ENCODE measurements around the gene CHAT. TPM values are rescaled to one million over a fixed set of nuclear protein-coding genes. Genes with fewer than 3 reads are reported as not detected.

Gene CHAT
- total RNA-seq, 2 experiments from 2014 or later = not detected

GRCh38 chr10:49689882-49690510 is 76.2 kb downstream of the CHAT start:
- Mint-ChIP-seq H3K4me1 (no peaks in the 10 kb centered on the region), H3K36me3 (peaks cover 1% of the 10 kb centered on the region), H3K4me3 (no peak overlapping the region), H3K27ac (no peak overlapping the region), H3K27me3 (peaks cover 62% of the 10 kb centered on the region), H3K9me3 (ENCODE audit: low read depth) (no peaks in the 10 kb centered on the region)
- CTCF ChIA-PET = no interaction called here
- no peak for ATAC-seq
- no peak for DNase-seq

- Mint-ChIP-seq H3K27ac (no peak overlapping the region), H3K36me3 (peaks cover 1% of the 10 kb centered on the region), H3K4me1 (no peaks in the 10 kb centered on the region), H3K27me3 (peaks cover 64% of the 10 kb centered on the region), H3K4me3 (no peak overlapping the region), H3K9me3 (ENCODE audit: low read depth) (no peaks in the 10 kb centered on the region)
- ATAC-seq (no peak), DNase-seq (no peak)
- CTCF ChIA-PET = no interaction called here
Observed at GRCh38 chr10:49690698-49691356, 77.0 kb downstream of the CHAT start.

GRCh38 chr10:49691588-49691987 is 77.8 kb downstream of the CHAT start:
- H3K9me3 Mint-ChIP-seq (ENCODE audit: low read depth) = no peaks in the 10 kb centered on the region
- CTCF ChIA-PET = no interaction called here
- H3K27me3 Mint-ChIP-seq = peaks cover 64% of the 10 kb centered on the region
- no peak for DNase-seq
- H3K36me3 Mint-ChIP-seq = peaks cover 1% of the 10 kb centered on the region
- no peak for ATAC-seq
- no peak overlapping the region for H3K27ac Mint-ChIP-seq
- H3K4me3 Mint-ChIP-seq = no peak overlapping the region
- H3K4me1 Mint-ChIP-seq = no peaks in the 10 kb centered on the region

- ATAC-seq = no peak
- Mint-ChIP-seq H3K4me1 (no peaks in the 10 kb centered on the region), H3K27ac (no peak overlapping the region), H3K36me3 (peaks cover 1% of the 10 kb centered on the region), H3K4me3 (no peak overlapping the region), H3K27me3 (peaks cover 43% of the 10 kb centered on the region), H3K9me3 (ENCODE audit: low read depth) (no peaks in the 10 kb centered on the region)
- DNase-seq = no peak
- CTCF ChIA-PET = no interaction called here
Observed at GRCh38 chr10:49694466-49694865, 80.6 kb downstream of the CHAT start.

GRCh38 chr10:49696311-49696710 is 82.5 kb downstream of the CHAT start:
- Mint-ChIP-seq H3K27me3 (peaks cover 30% of the 10 kb centered on the region), H3K4me1 (no peaks in the 10 kb centered on the region), H3K4me3 (no peak overlapping the region), H3K9me3 (ENCODE audit: low read depth) (no peaks in the 10 kb centered on the region), H3K36me3 (no peaks in the 10 kb centered on the region), H3K27ac (no peak overlapping the region)
- CTCF ChIA-PET = no interaction called here
- DNase-seq (no peak), ATAC-seq (no peak)

- no peak overlapping the region for H3K4me3 Mint-ChIP-seq
- no peaks in the 10 kb centered on the region for H3K4me1 Mint-ChIP-seq
Observed at GRCh38 chr10:49698679-49699078, 84.8 kb downstream of the CHAT start.

GRCh38 chr10:49700211-49700610 is 86.4 kb downstream of the CHAT start:
- no peaks in the 10 kb centered on the region for H3K9me3 Mint-ChIP-seq (ENCODE audit: low read depth)
- H3K27me3 Mint-ChIP-seq = peaks cover 10% of the 10 kb centered on the region
- no peaks in the 10 kb centered on the region for H3K4me1 Mint-ChIP-seq
- H3K36me3 Mint-ChIP-seq = no peaks in the 10 kb centered on the region
- no peak overlapping the region for H3K27ac Mint-ChIP-seq
- no peak for ATAC-seq
- no peak overlapping the region for H3K4me3 Mint-ChIP-seq
- CTCF ChIA-PET = no interaction called here
- DNase-seq = no peak

More at GRCh38 chr10:49698679-49699078, 84.8 kb downstream of the CHAT start:
- no peak overlapping the region for H3K27ac Mint-ChIP-seq
- DNase-seq (no peak), ATAC-seq (no peak)
- H3K27me3 Mint-ChIP-seq = peaks cover 12% of the 10 kb centered on the region
- CTCF ChIA-PET = no interaction called here
- H3K36me3 Mint-ChIP-seq = no peaks in the 10 kb centered on the region
- no peaks in the 10 kb centered on the region for H3K9me3 Mint-ChIP-seq (ENCODE audit: low read depth)

- Mint-ChIP-seq H3K27ac (no peak overlapping the region), H3K4me3 (no peak overlapping the region), H3K27me3 (peaks cover 10% of the 10 kb centered on the region), H3K36me3 (no peaks in the 10 kb centered on the region), H3K4me1 (no peaks in the 10 kb centered on the region), H3K9me3 (ENCODE audit: low read depth) (no peaks in the 10 kb centered on the region)
- CTCF ChIA-PET = no interaction called here
- ATAC-seq = no peak
- DNase-seq = no peak
Observed at GRCh38 chr10:49700997-49701396, 87.2 kb downstream of the CHAT start.

- DNase-seq (no peak), ATAC-seq (no peak)
- Mint-ChIP-seq H3K36me3 (no peaks in the 10 kb centered on the region), H3K27ac (no peak overlapping the region), H3K4me1 (no peaks in the 10 kb centered on the region), H3K4me3 (no peak overlapping the region), H3K27me3 (peaks cover 8% of the 10 kb centered on the region), H3K9me3 (ENCODE audit: low read depth) (no peaks in the 10 kb centered on the region)
- CTCF ChIA-PET = no interaction called here
Observed at GRCh38 chr10:49707585-49707984, 93.7 kb downstream of the CHAT start.

GRCh38 chr10:49709934-49710333 is 96.1 kb downstream of the CHAT start:
- no peak overlapping the region for H3K4me3 Mint-ChIP-seq
- CTCF ChIA-PET = no interaction called here
- ATAC-seq (no peak), DNase-seq (no peak)
- H3K27ac Mint-ChIP-seq = no peak overlapping the region
- no peaks in the 10 kb centered on the region for H3K36me3 Mint-ChIP-seq
- no peaks in the 10 kb centered on the region for H3K9me3 Mint-ChIP-seq (ENCODE audit: low read depth)
- H3K4me1 Mint-ChIP-seq = no peaks in the 10 kb centered on the region
- peaks cover 3% of the 10 kb centered on the region for H3K27me3 Mint-ChIP-seq

- H3K4me1 Mint-ChIP-seq = no peaks in the 10 kb centered on the region
- no peak overlapping the region for H3K27ac Mint-ChIP-seq
- CTCF ChIA-PET = no interaction called here
- H3K36me3 Mint-ChIP-seq = no peaks in the 10 kb centered on the region
- no peaks in the 10 kb centered on the region for H3K9me3 Mint-ChIP-seq (ENCODE audit: low read depth)
- H3K4me3 Mint-ChIP-seq = no peak overlapping the region
- peaks cover 3% of the 10 kb centered on the region for H3K27me3 Mint-ChIP-seq
- ATAC-seq = no peak
- no peak for DNase-seq
Observed at GRCh38 chr10:49710966-49711365, 97.1 kb downstream of the CHAT start.

GRCh38 chr10:49711481-49711880 is 97.6 kb downstream of the CHAT start:
- DNase-seq (no peak), ATAC-seq (no peak)
- Mint-ChIP-seq H3K27ac (no peak overlapping the region), H3K4me1 (no peaks in the 10 kb centered on the region), H3K9me3 (ENCODE audit: low read depth) (no peaks in the 10 kb centered on the region), H3K36me3 (no peaks in the 10 kb centered on the region), H3K4me3 (no peak overlapping the region), H3K27me3 (no peaks in the 10 kb centered on the region)
- CTCF ChIA-PET = no interaction called here

- no peaks in the 10 kb centered on the region for H3K9me3 Mint-ChIP-seq (ENCODE audit: low read depth)
- CTCF ChIA-PET = no interaction called here
Observed at GRCh38 chr10:49713266-49713665, 99.4 kb downstream of the CHAT start.

More at GRCh38 chr10:49713266-49713665, 99.4 kb downstream of the CHAT start:
- peaks cover 5% of the 10 kb centered on the region for H3K27me3 Mint-ChIP-seq
- DNase-seq (no peak), ATAC-seq (no peak)
- H3K36me3 Mint-ChIP-seq = no peaks in the 10 kb centered on the region
- H3K27ac Mint-ChIP-seq = no peak overlapping the region
- H3K4me3 Mint-ChIP-seq = no peak overlapping the region
- no peaks in the 10 kb centered on the region for H3K4me1 Mint-ChIP-seq
